Prostate gland (tissue), 2 donors: ENCODE data around the gene HOXB7.

Experiments
- CTCF ChIP-seq, 4 experiments: fragments of 200-600 bp in 2 of 4; fragments of 450-650 bp in 2 of 4; sonication (generic) in 2 of 4; IDR thresholded peaks; 1 replicate in 3 of 4; 2 replicates in 1 of 4; pipeline ENCODE4 v1.5.1; 2016 to 2019; ENCODE audit warnings: antibody characterized with exemption in 4 of 4, mild to moderate bottlenecking in 2 of 4, moderate library complexity in 2 of 4
- POLR2A ChIP-seq: fragments of 450-650 bp; IDR thresholded peaks from one replicate; pipeline ENCODE4 v1.6.1; 2016; ENCODE audit warnings: antibody characterized with exemption, mild to moderate bottlenecking
- POLR2AphosphoS5 ChIP-seq: sonication (generic); formaldehyde crosslinking; IDR thresholded peaks from one replicate; pipeline ENCODE4 v1.6.1; 2017; ENCODE audit warnings: antibody characterized with exemption

- no peak for TF ChIP-seq CTCF (IDR thresholded peaks at IDR 0.05)
- TF ChIP-seq POLR2A: no peak
- no peak for TF ChIP-seq POLR2AphosphoS5
Observed at GRCh38 chr17:48630009-48630924, 19.4 kb upstream of the HOXB7 start.
